GM12878 (cell line): ENCODE results near the gene PLK2. TPM values are rescaled to one million over a fixed set of nuclear protein-coding genes. Genes with fewer than 3 reads are reported as not detected.

ENCODE experiments used
- ATAC-seq: fragments of 200-7000 bp; cut with Tn5 transposase; 3 replicates; pipeline ENCODE4 v1.9.1; 2020; ENCODE audit warnings: mild to moderate bottlenecking, moderate library complexity
- BruUV-seq: library from RNA; stranded (reverse); fragments of 400-500 nt; replicated peaks from 2 replicates; lab custom pipeline; 2021; lab: Mats Ljungman, UMichigan
- CTCF ChIA-PET: fragments of 300-600 bp; sonication (Branson Sonifier 250); formaldehyde crosslinking; extraction: SDS; loops from one replicate; lab custom pipeline; 2021; ENCODE audit warnings: inconsistent platforms; lab: Yijun Ruan, JAX
- POLR2A ChIA-PET: fragments of 350-600 bp; formaldehyde crosslinking; extraction: SDS; loops from one replicate; lab custom pipeline; 2021; ENCODE audit warnings: inconsistent platforms; lab: Charles Lee
- RAD21 ChIA-PET: fragments of 300-600 bp; sonication (Branson Sonifier 250); formaldehyde crosslinking; loops from one replicate; lab custom pipeline; 2023; ENCODE audit warnings: antibody characterized with exemption; ENCODE audit not compliant: unreplicated experiment; lab: Charles Lee
- SMC1A ChIA-PET: fragments of 300-600 bp; sonication (Branson Sonifier 250); formaldehyde crosslinking; loops from one replicate; lab custom pipeline; 2023; ENCODE audit not compliant: unreplicated experiment, uncharacterized antibody; lab: Charles Lee
- DNase-seq: peaks from one replicate; pipeline ENCODE4 v3.0.0-alpha.2; 2011; ENCODE audit warnings: low read depth, low spot score
- FAIRE-seq: peaks from 3 replicates; lab custom pipeline; 2011; peaks lifted over from hg19 to GRCh38; lab: Jason Lieb, UNC
- H2AFZ ChIP-seq: 2 replicates; pipeline ENCODE4 v1.6.0; 2011; ENCODE audit warnings: low read depth, low read length, control low read depth; ENCODE audit not compliant: control insufficient read depth
- H3K27ac ChIP-seq: 2 replicates; pipeline ENCODE4 v1.5.1; 2011; ENCODE audit warnings: control low read depth; ENCODE audit not compliant: control insufficient read depth, insufficient read depth
- H3K27me3 ChIP-seq, 2 experiments: replicated peaks in 1 of 2; 2 replicates each; pipeline versions ENCODE4 v1.6.0 to v1.6.1; 2011; ENCODE audit warnings: low read length in 1 of 2; ENCODE audit not compliant: control insufficient read depth in 2 of 2, insufficient read depth in 2 of 2
- H3K36me3 ChIP-seq, 2 experiments: 2 replicates each; pipeline ENCODE4 v1.5.1; 2011; ENCODE audit warnings: low read length in 1 of 2; ENCODE audit not compliant: control insufficient read depth in 2 of 2, insufficient read depth in 2 of 2
- H3K4me1 ChIP-seq: 2 replicates; pipeline ENCODE4 v1.6.1; 2011; ENCODE audit warnings: mild to moderate bottlenecking, low read length, moderate library complexity, mixed read lengths; ENCODE audit not compliant: control insufficient read depth, insufficient read depth
- H3K4me2 ChIP-seq: 2 replicates; pipeline ENCODE4 v1.6.0; 2011; ENCODE audit warnings: control low read depth; ENCODE audit not compliant: control insufficient read depth, insufficient read depth
- H3K4me3 ChIP-seq: fragments of 200-600 bp; sonication (generic); 2 replicates; pipeline ENCODE4 v1.5.1; 2016
- H3K79me2 ChIP-seq: 2 replicates; pipeline ENCODE4 v1.6.0; 2011; ENCODE audit warnings: low read length; ENCODE audit not compliant: control insufficient read depth, insufficient read depth
- H3K9ac ChIP-seq: 2 replicates; pipeline ENCODE4 v1.8.0; 2011; ENCODE audit warnings: low read length, control low read depth, mixed read lengths; ENCODE audit not compliant: control insufficient read depth, insufficient read depth
- H3K9me3 ChIP-seq: replicated peaks from 3 replicates; pipeline ENCODE4 v1.5.1; 2011; ENCODE audit warnings: mild to moderate bottlenecking, low read length; ENCODE audit not compliant: control insufficient read depth, insufficient read depth
- H4K20me1 ChIP-seq: 2 replicates; pipeline ENCODE4 v1.6.0; 2011; ENCODE audit not compliant: control insufficient read depth, insufficient read depth
- BCL11A ChIP-seq: IDR thresholded peaks from 2 replicates; pipeline ENCODE4 v1.6.1; 2011; ENCODE audit warnings: low read depth, low read length
- DPF2 ChIP-seq: fragments of 450-650 bp; IDR thresholded peaks from 2 replicates; pipeline ENCODE4 v1.6.1; 2017; ENCODE audit warnings: mild to moderate bottlenecking
- EED ChIP-seq: sonication (generic); IDR thresholded peaks from 2 replicates; pipeline ENCODE4 v1.6.1; 2016; ENCODE audit warnings: antibody characterized with exemption, low read depth
- FOXK2 ChIP-seq: fragments of 450-650 bp; IDR thresholded peaks from 2 replicates; pipeline ENCODE4 v1.6.1; 2017; ENCODE audit warnings: mild to moderate bottlenecking, moderate library complexity
- HCFC1 ChIP-seq: fragments of 150-350 bp; IDR thresholded peaks from 2 replicates; pipeline ENCODE4 v1.6.1; 2014; ENCODE audit warnings: low read length
- IKZF1 ChIP-seq: fragments of 450-650 bp; conservative IDR thresholded peaks from 2 replicates; pipeline ENCODE4 v1.6.1; 2017; ENCODE audit warnings: antibody characterized with exemption, mild to moderate bottlenecking
- KDM1A ChIP-seq: fragments of 200-600 bp; sonication (generic); IDR thresholded peaks from 2 replicates; pipeline ENCODE4 v1.6.1; 2016; ENCODE audit warnings: borderline replicate concordance
- PRDM15 ChIP-seq: fragments of 450-650 bp; formaldehyde crosslinking; IDR thresholded peaks from 2 replicates; pipeline ENCODE4 v1.4.0; 2020; ENCODE audit warnings: mild to moderate bottlenecking, moderate library complexity
- TCF7 ChIP-seq: IDR thresholded peaks from 2 replicates; pipeline ENCODE4 v1.6.1; 2014; ENCODE audit warnings: antibody characterized with exemption, borderline replicate concordance
- ZBTB11 ChIP-seq: fragments of 450-650 bp; formaldehyde crosslinking; IDR thresholded peaks from 2 replicates; pipeline ENCODE4 v1.5.0; 2022; ENCODE audit warnings: mild to moderate bottlenecking, missing genetic modification characterization
- ZBTB33 ChIP-seq: fragments of 450-650 bp; IDR thresholded peaks from 2 replicates; pipeline ENCODE4 v1.6.1; 2017; ENCODE audit warnings: mild to moderate bottlenecking
- ZNF622 ChIP-seq: fragments of 450-650 bp; IDR thresholded peaks from 2 replicates; pipeline ENCODE4 v1.6.1; 2017; ENCODE audit warnings: mild to moderate bottlenecking, inconsistent platforms
- in situ Hi-C: fragments of 300-500 bp; cut with MboI; formaldehyde crosslinking; loops from 9 replicates; pipeline ENCODE4 v1.14.3; 2018; ENCODE audit warnings: mixed read lengths
- intact Hi-C: fragments of 100-400 bp; cut with micrococcal nuclease; formaldehyde crosslinking; loops from one replicate; pipeline ENCODE4 v1.14.2; 2022; ENCODE audit not compliant: unreplicated experiment
- polyA plus RNA-seq, 11 experiments: library from polyadenylated mRNA; depleted of rRNA in 4 of 11; unstranded in 6 of 11; stranded (reverse) in 5 of 11; fragments of >200 nt; fragmentation: Nextera tagmentation in 4 of 11; fragmentation: Illumina TruSeq in 1 of 11; extraction: Ambion mirVana in 4 of 11; extraction: Trizol in 1 of 11; gene quantifications; 1 replicate in 1 of 11; 2 replicates in 10 of 11; pipeline versions ENCODE4 v1.2.1 to v1.2.3, GENCODE V29; 2011 to 2016; ENCODE audit warnings: inconsistent platforms in 2 of 11, missing spikeins in 2 of 11, low read depth in 1 of 11
- total RNA-seq, 4 experiments: library from RNA; depleted of rRNA in 3 of 4; stranded (reverse); fragments of >200 nt in 3 of 4; fragmentation: Illumina TruSeq in 1 of 4; extraction: Trizol in 1 of 4; gene quantifications; 2 replicates each; pipeline versions ENCODE4 v1.2.1 to v1.2.3, GENCODE V29; 2013 to 2021

The PLK2 gene
- total and polyA plus RNA-seq, 10 of the 15 experiments (the other 5 are each of a cell fraction or from before 2014, with no cell fraction given) = 0.07 to 3.9 (median 0.52) TPM

- in situ Hi-C loops = loop anchor here (25.0 kb wide), 2 partner anchors 791 to 1541 kb away; partner anchors contain the start of gene SETD9
- ChIA-PET SMC1A (no interaction called here), RAD21 (no interaction called here), POLR2A (no interaction called here), CTCF (no interaction called here)
- Histone ChIP-seq H3K9me3 (no peaks in the 10 kb centered on the region), H3K79me2 (no peaks in the 10 kb centered on the region), H3K4me2 (no peak overlapping the region), H3K4me3 (no peak overlapping the region), H3K27me3 (no peaks in the 10 kb centered on the region; a peak in 1 of 4 replicates), H3K27ac (no peak overlapping the region), H3K9ac (no peak overlapping the region), H2AFZ (no peak overlapping the region), H4K20me1 (no peaks in the 10 kb centered on the region), H3K36me3 (no peaks in the 10 kb centered on the region)
- intact Hi-C loops = no loop called here
- FAIRE-seq (no peak), DNase-seq (no peak), ATAC-seq (no peak)
- BruUV-seq = no TSS peak
- TF ChIP-seq TCF7 = no peak
- TF ChIP-seq ZNF622 = no peak
- TF ChIP-seq IKZF1 = no peak
- TF ChIP-seq HCFC1 = no peak
- TF ChIP-seq DPF2 = no peak
- TF ChIP-seq EED = no peak
- no peak for TF ChIP-seq BCL11A
- TF ChIP-seq KDM1A = no peak
- TF ChIP-seq ZBTB11 (CRISPR knock-in tag) = no peak
- no peak for TF ChIP-seq FOXK2
- TF ChIP-seq ZBTB33 = no peak
- TF ChIP-seq PRDM15 = no peak
- TF ChIP-seq, all 136 proteins: peak for 0
- no peaks in the 10 kb centered on the region for H3K4me1 ChIP-seq
Measured at GRCh38 chr5:58453306-58453705, 6.6 kb downstream of the PLK2 start.
